ENCODE measurements around the gene PTPRN2. TPM values are rescaled to one million over a fixed set of nuclear protein-coding genes. Genes with fewer than 3 reads are reported as not detected.

PTPRN2 gene
- total and polyA plus RNA-seq, 9 of the 15 experiments (the other 6 are each of a cell fraction or from before 2014, with no cell fraction given): not detected

DNA sequence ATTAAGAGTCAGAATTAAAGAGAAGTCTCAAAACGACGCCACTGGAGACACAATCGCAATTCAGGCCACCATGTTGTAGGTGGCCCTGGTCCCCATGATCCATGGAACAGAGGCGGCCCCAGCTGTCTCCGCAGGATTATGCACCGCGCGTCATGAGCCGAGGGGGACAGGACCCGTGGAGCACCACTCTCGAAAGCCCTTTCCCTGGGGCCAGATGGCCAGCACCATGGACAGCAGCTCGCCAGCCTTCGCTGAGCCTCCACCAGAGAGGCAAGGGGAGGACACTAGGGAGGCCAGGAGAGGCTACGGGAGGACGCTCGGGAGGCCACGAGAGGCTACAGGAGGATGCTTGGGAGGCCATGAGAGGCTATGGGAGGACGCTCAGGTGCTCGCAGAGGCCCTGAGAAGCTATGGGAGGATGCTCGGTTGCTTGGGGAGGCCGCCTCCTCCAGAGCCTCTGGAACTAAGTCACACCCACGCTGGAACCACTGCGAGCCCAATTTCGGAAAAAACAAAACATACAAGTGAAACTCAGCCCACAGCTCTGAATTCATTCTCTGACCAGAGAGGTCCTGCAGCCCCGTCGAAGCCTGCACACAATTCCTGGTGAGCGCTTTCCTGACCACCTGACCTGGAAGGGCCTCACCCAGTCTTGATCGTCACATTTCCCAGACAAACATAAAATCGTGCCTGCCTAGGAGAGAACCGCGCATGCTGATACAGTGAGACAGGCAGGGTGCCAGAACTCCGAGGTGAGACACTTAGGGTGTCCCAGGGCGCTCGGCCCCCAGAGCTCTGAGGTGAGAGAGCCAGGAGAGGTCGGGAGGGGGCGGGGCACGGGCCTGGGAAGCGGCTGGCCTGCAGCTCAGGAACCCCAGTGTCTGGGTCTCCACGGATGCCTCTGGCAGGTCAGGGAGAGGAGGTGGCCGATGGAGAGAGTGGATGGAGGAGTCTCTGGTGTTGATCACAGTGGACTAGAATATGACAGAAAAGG is 224.4 kb downstream of the PTPRN2 start (continued):
- TF ChIP-seq, protein P1, sequence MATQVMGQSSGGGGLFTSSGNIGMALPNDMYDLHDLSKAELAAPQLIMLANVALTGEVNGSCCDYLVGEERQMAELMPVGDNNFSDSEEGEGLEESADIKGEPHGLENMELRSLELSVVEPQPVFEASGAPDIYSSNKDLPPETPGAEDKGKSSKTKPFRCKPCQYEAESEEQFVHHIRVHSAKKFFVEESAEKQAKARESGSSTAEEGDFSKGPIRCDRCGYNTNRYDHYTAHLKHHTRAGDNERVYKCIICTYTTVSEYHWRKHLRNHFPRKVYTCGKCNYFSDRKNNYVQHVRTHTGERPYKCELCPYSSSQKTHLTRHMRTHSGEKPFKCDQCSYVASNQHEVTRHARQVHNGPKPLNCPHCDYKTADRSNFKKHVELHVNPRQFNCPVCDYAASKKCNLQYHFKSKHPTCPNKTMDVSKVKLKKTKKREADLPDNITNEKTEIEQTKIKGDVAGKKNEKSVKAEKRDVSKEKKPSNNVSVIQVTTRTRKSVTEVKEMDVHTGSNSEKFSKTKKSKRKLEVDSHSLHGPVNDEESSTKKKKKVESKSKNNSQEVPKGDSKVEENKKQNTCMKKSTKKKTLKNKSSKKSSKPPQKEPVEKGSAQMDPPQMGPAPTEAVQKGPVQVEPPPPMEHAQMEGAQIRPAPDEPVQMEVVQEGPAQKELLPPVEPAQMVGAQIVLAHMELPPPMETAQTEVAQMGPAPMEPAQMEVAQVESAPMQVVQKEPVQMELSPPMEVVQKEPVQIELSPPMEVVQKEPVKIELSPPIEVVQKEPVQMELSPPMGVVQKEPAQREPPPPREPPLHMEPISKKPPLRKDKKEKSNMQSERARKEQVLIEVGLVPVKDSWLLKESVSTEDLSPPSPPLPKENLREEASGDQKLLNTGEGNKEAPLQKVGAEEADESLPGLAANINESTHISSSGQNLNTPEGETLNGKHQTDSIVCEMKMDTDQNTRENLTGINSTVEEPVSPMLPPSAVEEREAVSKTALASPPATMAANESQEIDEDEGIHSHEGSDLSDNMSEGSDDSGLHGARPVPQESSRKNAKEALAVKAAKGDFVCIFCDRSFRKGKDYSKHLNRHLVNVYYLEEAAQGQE (IDR thresholded peaks at IDR 0.05; ENCODE audit: borderline replicate concordance): peak; percentile 99
- TF ChIP-seq, protein P1 (CRISPR knock-in tag; IDR thresholded peaks at IDR 0.05; ENCODE audit: low read depth): peak; percentile 96
- TF ChIP-seq RBBP5 (IDR thresholded peaks at IDR 0.05; ENCODE audit: borderline replicate concordance, insufficient read depth, low read length, poor library complexity, severe bottlenecking) (no peak), MYNN (IDR thresholded peaks at IDR 0.05) (no peak), MYNN (CRISPR knock-in tag; IDR thresholded peaks at IDR 0.05) (peak; percentile 68; the same call in 1 of the 2 replicates), PRMT5 (CRISPR knock-in tag; IDR thresholded peaks at IDR 0.05) (peak; percentile 96), RBM22 (IDR thresholded peaks at IDR 0.05; ENCODE audit: low read depth, low read length, poor library complexity, severe bottlenecking) (no peak), DACH1 (IDR thresholded peaks at IDR 0.05; ENCODE audit: partially characterized antibody) (no peak), TEAD1 (CRISPR knock-in tag; IDR thresholded peaks at IDR 0.05) (0 out of 4 replicates have a peak, but pooled peaks of 1 of the 2 experiments have one; percentile 46), MCM5 (IDR thresholded peaks at IDR 0.05; ENCODE audit: low read depth) (no peak), ZNF408 (CRISPR knock-in tag; IDR thresholded peaks at IDR 0.05; ENCODE audit: low read depth) (no peak), SRF (CRISPR knock-in tag; IDR thresholded peaks at IDR 0.05) (0 out of 4 replicates have a peak, but pooled peaks of 1 of the 2 experiments have one; percentile 32), MAZ (CRISPR knock-in tag; conservative IDR thresholded peaks at IDR 0.05 in 1 of 2, IDR thresholded peaks at IDR 0.05 in 1 of 2) (peak; percentile 14 to 42; a peak in 1 of 4 replicates), BCL6 (CRISPR knock-in tag; IDR thresholded peaks at IDR 0.05) (no peak)
- TF ChIP-seq, protein P2, sequence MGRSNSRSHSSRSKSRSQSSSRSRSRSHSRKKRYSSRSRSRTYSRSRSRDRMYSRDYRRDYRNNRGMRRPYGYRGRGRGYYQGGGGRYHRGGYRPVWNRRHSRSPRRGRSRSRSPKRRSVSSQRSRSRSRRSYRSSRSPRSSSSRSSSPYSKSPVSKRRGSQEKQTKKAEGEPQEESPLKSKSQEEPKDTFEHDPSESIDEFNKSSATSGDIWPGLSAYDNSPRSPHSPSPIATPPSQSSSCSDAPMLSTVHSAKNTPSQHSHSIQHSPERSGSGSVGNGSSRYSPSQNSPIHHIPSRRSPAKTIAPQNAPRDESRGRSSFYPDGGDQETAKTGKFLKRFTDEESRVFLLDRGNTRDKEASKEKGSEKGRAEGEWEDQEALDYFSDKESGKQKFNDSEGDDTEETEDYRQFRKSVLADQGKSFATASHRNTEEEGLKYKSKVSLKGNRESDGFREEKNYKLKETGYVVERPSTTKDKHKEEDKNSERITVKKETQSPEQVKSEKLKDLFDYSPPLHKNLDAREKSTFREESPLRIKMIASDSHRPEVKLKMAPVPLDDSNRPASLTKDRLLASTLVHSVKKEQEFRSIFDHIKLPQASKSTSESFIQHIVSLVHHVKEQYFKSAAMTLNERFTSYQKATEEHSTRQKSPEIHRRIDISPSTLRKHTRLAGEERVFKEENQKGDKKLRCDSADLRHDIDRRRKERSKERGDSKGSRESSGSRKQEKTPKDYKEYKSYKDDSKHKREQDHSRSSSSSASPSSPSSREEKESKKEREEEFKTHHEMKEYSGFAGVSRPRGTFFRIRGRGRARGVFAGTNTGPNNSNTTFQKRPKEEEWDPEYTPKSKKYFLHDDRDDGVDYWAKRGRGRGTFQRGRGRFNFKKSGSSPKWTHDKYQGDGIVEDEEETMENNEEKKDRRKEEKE (IDR thresholded peaks at IDR 0.05; ENCODE audit: borderline replicate concordance in 1 of 2, control insufficient read depth in 1 of 2, low read depth in 2 of 2, low read length in 1 of 2): no peak
